ENCODE data around the gene GALNT7. TPM values are rescaled to one million over a fixed set of nuclear protein-coding genes. Genes with fewer than 3 reads are reported as not detected.

GALNT7 gene
- total RNA-seq, 1 donor from 2014 or later = 24.7 TPM

- H3K36me3 ChIP-seq (ENCODE audit: control insufficient read depth, insufficient read depth, low read length) = peaks cover 2% of the 10 kb centered on the region
- no peaks in the 10 kb centered on the region for H3K27me3 ChIP-seq (ENCODE audit: control insufficient read depth, insufficient read depth, low read length)
- no peak for TF ChIP-seq CTCF (IDR thresholded peaks at IDR 0.05; ENCODE audit: insufficient read depth, low read length, severe bottlenecking)
- FAIRE-seq = no peak
- DNase-seq (ENCODE audit: low read depth) = no peak
- no peak overlapping the region for H3K4me3 ChIP-seq (ENCODE audit: low read depth, low read length)
Measured at GRCh38 chr4:173237762-173238161, 69.2 kb downstream of the GALNT7 start.

GRCh38 chr4:173240696-173241095, 72.1 kb downstream of the GALNT7 start:
- no peak for DNase-seq (ENCODE audit: low read depth)
- TF ChIP-seq CTCF (IDR thresholded peaks at IDR 0.05; ENCODE audit: insufficient read depth, low read length, severe bottlenecking) = no peak
- Histone ChIP-seq H3K27me3 (ENCODE audit: control insufficient read depth, insufficient read depth, low read length) (no peaks in the 10 kb centered on the region), H3K36me3 (ENCODE audit: control insufficient read depth, insufficient read depth, low read length) (no peaks in the 10 kb centered on the region), H3K4me3 (ENCODE audit: low read depth, low read length) (no peak overlapping the region)
- FAIRE-seq = no peak

GRCh38 chr4:173242466-173243250, 74.0 kb downstream of the GALNT7 start:
- H3K27me3 ChIP-seq (ENCODE audit: control insufficient read depth, insufficient read depth, low read length) = no peaks in the 10 kb centered on the region
- no peaks in the 10 kb centered on the region for H3K36me3 ChIP-seq (ENCODE audit: control insufficient read depth, insufficient read depth, low read length)
- TF ChIP-seq CTCF (IDR thresholded peaks at IDR 0.05; ENCODE audit: insufficient read depth, low read length, severe bottlenecking) = no peak
- no peak for FAIRE-seq
- peak; percentile 39 for DNase-seq (ENCODE audit: low read depth)
- no peak overlapping the region for H3K4me3 ChIP-seq (ENCODE audit: low read depth, low read length)

GRCh38 chr4:173243321-173243720, 74.7 kb downstream of the GALNT7 start:
- DNase-seq (ENCODE audit: low read depth) (peak; percentile 96), FAIRE-seq (no peak)

GRCh38 chr4:173243917-173244658, 75.5 kb downstream of the GALNT7 start:
- DNase-seq (ENCODE audit: low read depth) (no peak), FAIRE-seq (no peak)
- H3K36me3 ChIP-seq (ENCODE audit: control insufficient read depth, insufficient read depth, low read length) = no peaks in the 10 kb centered on the region
- H3K4me3 ChIP-seq (ENCODE audit: low read depth, low read length) = no peak overlapping the region
- TF ChIP-seq CTCF (IDR thresholded peaks at IDR 0.05; ENCODE audit: insufficient read depth, low read length, severe bottlenecking) = no peak
- H3K27me3 ChIP-seq (ENCODE audit: control insufficient read depth, insufficient read depth, low read length) = no peaks in the 10 kb centered on the region

More at GRCh38 chr4:173243321-173243720, 74.7 kb downstream of the GALNT7 start:
- H3K27me3 ChIP-seq (ENCODE audit: control insufficient read depth, insufficient read depth, low read length) = no peaks in the 10 kb centered on the region
- no peak for TF ChIP-seq CTCF (IDR thresholded peaks at IDR 0.05; ENCODE audit: insufficient read depth, low read length, severe bottlenecking)
- no peak overlapping the region for H3K4me3 ChIP-seq (ENCODE audit: low read depth, low read length)
- no peaks in the 10 kb centered on the region for H3K36me3 ChIP-seq (ENCODE audit: control insufficient read depth, insufficient read depth, low read length)

All from bronchial epithelial cell (primary cell).